Measurements from ENCODE around the gene ZNF831.

Gene ZNF831

GRCh38 chr20:59125332-59125731 is 38.3 kb upstream of the ZNF831 start:
- no peak overlapping the region for H3K27ac ChIP-seq
- DNase-seq, result no peak
- no peak for TF ChIP-seq CTCF (IDR thresholded peaks at IDR 0.05; ENCODE audit: low read depth, low read length, missing control alignments)
- no peak overlapping the region for H3K4me3 ChIP-seq (ENCODE audit: low read depth, low read length)
- no peaks in the 10 kb centered on the region for H3K27me3 ChIP-seq (replicated peaks)
- in situ Hi-C loops (cut with HindIII; ENCODE audit: low pct_ligation_motif_present, low sequenced_read_pairs), result no loop called here
- no peaks in the 10 kb centered on the region for H3K36me3 ChIP-seq (replicated peaks)

- H3K27me3 ChIP-seq (replicated peaks), result no peaks in the 10 kb centered on the region
- in situ Hi-C loops (cut with HindIII; ENCODE audit: low pct_ligation_motif_present, low sequenced_read_pairs), result no loop called here
- no peak for TF ChIP-seq CTCF (IDR thresholded peaks at IDR 0.05; ENCODE audit: low read depth, low read length, missing control alignments)
- no peak for DNase-seq
- no peak overlapping the region for H3K27ac ChIP-seq
- H3K4me3 ChIP-seq (ENCODE audit: low read depth, low read length), result no peak overlapping the region
- H3K36me3 ChIP-seq (replicated peaks), result no peaks in the 10 kb centered on the region
Measured at GRCh38 chr20:59125836-59126235, 37.8 kb upstream of the ZNF831 start.

- DNase-seq, result no peak
- TF ChIP-seq CTCF (IDR thresholded peaks at IDR 0.05; ENCODE audit: low read depth, low read length, missing control alignments), result no peak
- no peak overlapping the region for H3K4me3 ChIP-seq (ENCODE audit: low read depth, low read length)
- H3K36me3 ChIP-seq (replicated peaks), result no peaks in the 10 kb centered on the region
- in situ Hi-C loops (cut with HindIII; ENCODE audit: low pct_ligation_motif_present, low sequenced_read_pairs), result no loop called here
- no peak overlapping the region for H3K27ac ChIP-seq
- no peaks in the 10 kb centered on the region for H3K27me3 ChIP-seq (replicated peaks)
Measured at GRCh38 chr20:59127839-59128238, 35.8 kb upstream of the ZNF831 start.

- H3K4me3 ChIP-seq (ENCODE audit: low read depth, low read length), result no peak overlapping the region
- in situ Hi-C loops (cut with HindIII; ENCODE audit: low pct_ligation_motif_present, low sequenced_read_pairs), result no loop called here
Measured at GRCh38 chr20:59131551-59132285, 31.9 kb upstream of the ZNF831 start.

GRCh38 chr20:59134182-59134581 is 29.4 kb upstream of the ZNF831 start:
- Histone ChIP-seq H3K4me3 (ENCODE audit: low read depth, low read length) (no peak overlapping the region), H3K27ac (no peak overlapping the region), H3K36me3 (replicated peaks) (no peaks in the 10 kb centered on the region), H3K27me3 (replicated peaks) (no peaks in the 10 kb centered on the region)
- in situ Hi-C loops (cut with HindIII; ENCODE audit: low pct_ligation_motif_present, low sequenced_read_pairs), result no loop called here
- no peak for TF ChIP-seq CTCF (IDR thresholded peaks at IDR 0.05; ENCODE audit: low read depth, low read length, missing control alignments)
- no peak for DNase-seq

More at GRCh38 chr20:59131551-59132285, 31.9 kb upstream of the ZNF831 start:
- Histone ChIP-seq H3K27me3 (replicated peaks) (no peaks in the 10 kb centered on the region), H3K36me3 (replicated peaks) (no peaks in the 10 kb centered on the region), H3K27ac (no peak overlapping the region)
- DNase-seq, result no peak
- TF ChIP-seq CTCF (IDR thresholded peaks at IDR 0.05; ENCODE audit: low read depth, low read length, missing control alignments), result no peak

- Histone ChIP-seq H3K36me3 (replicated peaks) (no peaks in the 10 kb centered on the region), H3K4me3 (ENCODE audit: low read depth, low read length) (no peak overlapping the region), H3K27me3 (replicated peaks) (no peaks in the 10 kb centered on the region), H3K27ac (no peak overlapping the region)
- no peak for DNase-seq
- in situ Hi-C loops (cut with HindIII; ENCODE audit: low pct_ligation_motif_present, low sequenced_read_pairs), result no loop called here
- no peak for TF ChIP-seq CTCF (IDR thresholded peaks at IDR 0.05; ENCODE audit: low read depth, low read length, missing control alignments)
Measured at GRCh38 chr20:59135093-59135492, 28.5 kb upstream of the ZNF831 start.

All from brain microvascular endothelial cell (primary cell).